DND-41 (cell line): ENCODE measurements around the gene TJP2.

Experiments
- ATAC-seq: fragments of 200-7000 bp; cut with Tn5 transposase; 3 replicates; pipeline ENCODE4 v1.9.1; 2021; ENCODE audit warnings: low read depth; ENCODE audit not compliant: insufficient read depth
- DNase-seq: peaks from one replicate; pipeline ENCODE4 v3.0.0-alpha.2; 2020
- H2AFZ ChIP-seq: 2 replicates; pipeline ENCODE4 v1.6.0; 2012; ENCODE audit warnings: low read depth, low read length
- H3K27ac ChIP-seq: 2 replicates; pipeline ENCODE4 v1.5.1; 2012; ENCODE audit warnings: low read length, inconsistent platforms
- H3K27me3 ChIP-seq: fragments of 200-600 bp; sonication (generic); 2 replicates; pipeline ENCODE4 v1.6.0; 2012; ENCODE audit warnings: low read length, mild to moderate bottlenecking, inconsistent platforms; ENCODE audit not compliant: insufficient read depth, poor library complexity
- H3K36me3 ChIP-seq: 2 replicates; pipeline ENCODE4 v1.5.1; 2012; ENCODE audit warnings: low read length, inconsistent platforms; ENCODE audit not compliant: insufficient read depth
- H3K4me1 ChIP-seq: 2 replicates; pipeline ENCODE4 v1.5.1; 2012; ENCODE audit warnings: mild to moderate bottlenecking, low read length; ENCODE audit not compliant: insufficient read depth
- H3K4me2 ChIP-seq: 2 replicates; pipeline ENCODE4 v1.6.0; 2012; ENCODE audit warnings: mild to moderate bottlenecking, moderate library complexity, low read length, inconsistent platforms; ENCODE audit not compliant: insufficient read depth
- H3K4me3 ChIP-seq, 2 experiments: fragments of 200-600 bp in 1 of 2; shearing (Covaris generic) in 1 of 2; 2 replicates each; pipeline ENCODE4 v1.5.1; 2012 to 2016; ENCODE audit warnings: inconsistent platforms in 2 of 2, low read length in 2 of 2, mild to moderate bottlenecking in 2 of 2, low read depth in 1 of 2, moderate library complexity in 1 of 2
- H3K79me2 ChIP-seq: 2 replicates; pipeline ENCODE4 v1.6.0; 2012; ENCODE audit warnings: low read length, inconsistent platforms; ENCODE audit not compliant: insufficient read depth
- H3K9ac ChIP-seq: 2 replicates; pipeline ENCODE4 v1.6.0; 2012; ENCODE audit warnings: low read depth, mild to moderate bottlenecking, inconsistent platforms, low read length, moderate library complexity
- H3K9me3 ChIP-seq: 2 replicates; pipeline ENCODE4 v1.5.1; 2012; ENCODE audit warnings: low read length, moderate library complexity, mild to moderate bottlenecking, inconsistent platforms; ENCODE audit not compliant: insufficient read depth, severe bottlenecking
- H4K20me1 ChIP-seq: 2 replicates; pipeline ENCODE4 v1.6.0; 2012; ENCODE audit warnings: low read length; ENCODE audit not compliant: insufficient read depth
- EZH2 ChIP-seq: IDR thresholded peaks from 3 replicates; pipeline ENCODE4 v1.6.1; 2012; ENCODE audit warnings: borderline replicate concordance, low read depth, mild to moderate bottlenecking, moderate library complexity, low read length, inconsistent platforms; ENCODE audit not compliant: severe bottlenecking
- TF ChIP-seq, protein P1 (sequence below): IDR thresholded peaks from 2 replicates; pipeline ENCODE4 v1.5.1; 2012; ENCODE audit warnings: borderline replicate concordance, low read length, moderate library complexity, mild to moderate bottlenecking; ENCODE audit not compliant: poor library complexity, severe bottlenecking; ENCODE audit errors: extremely low read depth

The TJP2 gene

GRCh38 chr9:69207503-69207902, 33.4 kb downstream of the TJP2 start:
- H4K20me1 ChIP-seq: peaks cover 3% of the 10 kb centered on the region; the same call in 1 of the 2 replicates
- no peak overlapping the region for H3K4me2 ChIP-seq
- no peak overlapping the region for H3K4me3 ChIP-seq
- H3K27ac ChIP-seq: no peak overlapping the region
- H3K4me1 ChIP-seq: no peaks in the 10 kb centered on the region
- no peaks in the 10 kb centered on the region for H3K27me3 ChIP-seq
- H3K79me2 ChIP-seq: no peaks in the 10 kb centered on the region
- H3K36me3 ChIP-seq: no peaks in the 10 kb centered on the region
- H2AFZ ChIP-seq: no peak overlapping the region
- no peak for DNase-seq
- H3K9ac ChIP-seq: no peak overlapping the region
- no peaks in the 10 kb centered on the region for H3K9me3 ChIP-seq
- ATAC-seq: no peak
- TF ChIP-seq EZH2: no peak
- TF ChIP-seq, protein P1, sequence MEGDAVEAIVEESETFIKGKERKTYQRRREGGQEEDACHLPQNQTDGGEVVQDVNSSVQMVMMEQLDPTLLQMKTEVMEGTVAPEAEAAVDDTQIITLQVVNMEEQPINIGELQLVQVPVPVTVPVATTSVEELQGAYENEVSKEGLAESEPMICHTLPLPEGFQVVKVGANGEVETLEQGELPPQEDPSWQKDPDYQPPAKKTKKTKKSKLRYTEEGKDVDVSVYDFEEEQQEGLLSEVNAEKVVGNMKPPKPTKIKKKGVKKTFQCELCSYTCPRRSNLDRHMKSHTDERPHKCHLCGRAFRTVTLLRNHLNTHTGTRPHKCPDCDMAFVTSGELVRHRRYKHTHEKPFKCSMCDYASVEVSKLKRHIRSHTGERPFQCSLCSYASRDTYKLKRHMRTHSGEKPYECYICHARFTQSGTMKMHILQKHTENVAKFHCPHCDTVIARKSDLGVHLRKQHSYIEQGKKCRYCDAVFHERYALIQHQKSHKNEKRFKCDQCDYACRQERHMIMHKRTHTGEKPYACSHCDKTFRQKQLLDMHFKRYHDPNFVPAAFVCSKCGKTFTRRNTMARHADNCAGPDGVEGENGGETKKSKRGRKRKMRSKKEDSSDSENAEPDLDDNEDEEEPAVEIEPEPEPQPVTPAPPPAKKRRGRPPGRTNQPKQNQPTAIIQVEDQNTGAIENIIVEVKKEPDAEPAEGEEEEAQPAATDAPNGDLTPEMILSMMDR: no peak

DNA sequence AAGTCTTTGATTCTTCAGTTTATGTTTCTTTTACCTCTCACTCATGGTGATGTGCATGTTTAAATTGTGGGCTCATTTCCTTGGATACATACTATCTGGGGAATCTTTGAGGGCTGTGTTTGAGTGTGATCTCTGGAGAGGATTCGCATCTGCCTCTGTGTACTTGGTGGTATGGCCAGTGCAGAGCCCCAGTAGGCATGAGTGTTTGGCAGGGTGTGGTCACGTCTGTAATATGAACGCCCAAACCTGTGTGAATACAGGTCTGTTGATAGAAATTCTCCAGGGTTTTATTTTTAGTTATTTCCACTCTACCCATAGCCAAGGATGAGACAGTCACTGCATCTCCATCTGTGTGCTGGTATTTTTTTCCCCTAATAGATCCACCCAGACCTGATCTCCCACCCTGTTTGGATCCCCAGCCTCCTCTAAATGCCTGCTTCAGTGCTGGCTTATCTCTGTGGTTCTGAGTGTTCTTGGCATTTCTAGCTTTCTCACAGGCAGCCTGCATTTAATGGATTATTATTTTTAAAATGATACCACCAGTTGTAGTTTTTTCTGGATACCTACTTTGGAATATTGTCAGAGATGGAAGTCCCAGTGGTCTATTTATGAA, 37.5 kb downstream of the TJP2 start:
- no peaks in the 10 kb centered on the region for H3K4me1 ChIP-seq

DNA sequence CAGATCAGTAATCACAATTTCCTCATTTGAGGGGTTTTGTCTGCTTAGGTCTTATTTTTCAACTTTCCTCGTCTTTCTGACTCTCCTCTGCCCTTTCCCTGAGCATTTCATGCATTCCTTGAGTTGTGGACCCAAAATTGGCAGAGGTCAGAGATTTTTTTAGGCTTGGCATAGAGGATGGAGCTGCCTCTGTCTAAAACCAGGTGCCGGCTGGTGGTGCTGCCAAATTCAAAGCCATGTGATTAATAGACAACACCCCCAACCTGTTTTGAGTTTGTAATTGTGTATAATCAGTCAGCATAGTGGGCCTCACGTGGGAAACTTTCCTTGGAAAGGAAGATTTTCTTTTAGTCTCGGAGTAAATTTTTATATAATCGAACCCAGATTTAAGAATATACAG, 39.6 kb downstream of the TJP2 start:
- H4K20me1 ChIP-seq: no peaks in the 10 kb centered on the region
- no peaks in the 10 kb centered on the region for H3K27me3 ChIP-seq
- H3K4me1 ChIP-seq: no peaks in the 10 kb centered on the region
- no peak overlapping the region for H3K27ac ChIP-seq
- no peaks in the 10 kb centered on the region for H3K79me2 ChIP-seq
- H3K4me3 ChIP-seq: no peak overlapping the region
- no peak overlapping the region for H2AFZ ChIP-seq
- DNase-seq: no peak
- no peaks in the 10 kb centered on the region for H3K9me3 ChIP-seq
- ATAC-seq: no peak
- H3K36me3 ChIP-seq: no peaks in the 10 kb centered on the region; the same call in 1 of the 2 replicates
- no peak overlapping the region for H3K9ac ChIP-seq
- no peak overlapping the region for H3K4me2 ChIP-seq
- TF ChIP-seq, protein P1: no peak
- TF ChIP-seq EZH2: no peak

More for the DNA sequence above, 37.5 kb downstream of the TJP2 start:
- Histone ChIP-seq H3K9ac (no peak overlapping the region), H2AFZ (no peak overlapping the region), H3K36me3 (no peaks in the 10 kb centered on the region), H3K4me3 (no peak overlapping the region), H3K9me3 (no peaks in the 10 kb centered on the region), H4K20me1 (peaks cover 3% of the 10 kb centered on the region; the same call in 1 of the 2 replicates), H3K4me2 (no peak overlapping the region), H3K27me3 (no peaks in the 10 kb centered on the region), H3K79me2 (no peaks in the 10 kb centered on the region), H3K27ac (no peak overlapping the region)
- DNase-seq (no peak), ATAC-seq (no peak)
- TF ChIP-seq, protein P1: no peak
- no peak for TF ChIP-seq EZH2
